Mononuclear cell (primary cell): ENCODE measurements around the gene CDK17. TPM values are rescaled to one million over a fixed set of nuclear protein-coding genes. Genes with fewer than 3 reads are reported as not detected.
"Not testable (repeated sequence)": the region's sequence is repeated elsewhere in the genome, so short reads cannot be mapped to it uniquely, and the experiment has no call there.

ENCODE experiments used
- H3K27me3 ChIP-seq: 2 replicates; pipeline ENCODE4 v1.6.0; 2011; ENCODE audit warnings: low read length, control low read depth; ENCODE audit not compliant: insufficient read depth
- H3K4me1 ChIP-seq: 2 replicates; pipeline ENCODE4 v1.5.1; 2011; ENCODE audit warnings: mild to moderate bottlenecking, low read length, control low read depth; ENCODE audit not compliant: insufficient read depth
- H3K4me3 ChIP-seq: 2 replicates; pipeline ENCODE4 v1.5.1; 2011; ENCODE audit warnings: mild to moderate bottlenecking, low read length, moderate library complexity
- H3K9me3 ChIP-seq: 2 replicates; pipeline ENCODE4 v1.5.1; 2011; ENCODE audit warnings: low read depth, mild to moderate bottlenecking, control low read depth, low read length
- total RNA-seq: library from RNA; depleted of rRNA; stranded (reverse); fragments of >200 nt; gene quantifications from one replicate; pipeline ENCODE4 v1.2.3, GENCODE V29; 2012

The CDK17 gene
- total RNA-seq, 1 donor = 221 TPM

- no peaks in the 10 kb centered on the region for H3K27me3 ChIP-seq
- peaks cover 15% of the 10 kb centered on the region for H3K4me1 ChIP-seq
- H3K4me3 ChIP-seq = no peak overlapping the region
- no peaks in the 10 kb centered on the region for H3K9me3 ChIP-seq
Measured at GRCh38 chr12:96361074-96361473, 39.2 kb downstream of the CDK17 start.

DNA sequence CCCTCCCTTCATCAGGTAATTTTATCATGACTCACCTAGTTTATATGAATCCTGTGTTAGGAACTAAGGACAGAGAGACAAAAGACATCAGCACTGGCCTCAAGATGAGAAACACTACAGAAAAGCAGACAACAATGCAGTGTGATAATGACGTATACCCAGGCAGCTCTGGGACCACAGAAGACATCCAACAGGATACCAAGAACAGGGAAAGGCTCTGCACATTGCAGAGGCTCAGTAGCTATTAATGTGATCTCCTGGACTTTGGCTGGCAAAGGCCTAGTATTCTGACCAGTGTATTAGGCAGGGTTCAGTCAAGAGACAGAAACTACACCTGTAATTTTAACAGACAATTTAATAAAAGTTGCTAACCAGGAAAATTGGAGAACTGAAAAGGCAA, 39.7 kb downstream of the CDK17 start:
- Histone ChIP-seq H3K27me3 (no peaks in the 10 kb centered on the region), H3K4me1 (peaks cover 15% of the 10 kb centered on the region)

DNA sequence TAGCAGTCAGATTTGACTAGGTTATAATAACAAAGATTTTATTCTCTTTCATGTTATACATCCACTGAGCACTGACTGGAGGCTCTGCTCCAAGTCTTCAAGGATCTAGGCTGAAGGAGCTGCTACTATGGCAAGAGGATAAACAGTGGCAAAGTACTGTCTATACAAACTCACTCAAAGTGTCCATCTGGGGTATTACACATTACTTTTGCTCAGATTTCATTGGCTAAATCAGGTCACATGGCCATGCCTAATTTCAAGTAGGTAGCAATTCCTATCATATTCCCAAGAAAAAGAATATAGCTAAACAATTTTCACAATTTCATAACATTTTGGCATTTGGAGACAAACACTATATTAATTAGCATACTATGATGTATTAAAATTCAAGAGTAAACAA, 40.9 kb downstream of the CDK17 start:
- no peaks in the 10 kb centered on the region for H3K9me3 ChIP-seq
- peaks cover 27% of the 10 kb centered on the region for H3K4me1 ChIP-seq
- no peak overlapping the region for H3K4me3 ChIP-seq
- H3K27me3 ChIP-seq = no peaks in the 10 kb centered on the region

More for the DNA sequence above, 39.7 kb downstream of the CDK17 start:
- Histone ChIP-seq H3K4me3 (no peak overlapping the region), H3K9me3 (no peaks in the 10 kb centered on the region)

- Histone ChIP-seq H3K9me3 (no peaks in the 10 kb centered on the region), H3K4me1 (peaks cover 39% of the 10 kb centered on the region), H3K27me3 (no peaks in the 10 kb centered on the region)
Measured at GRCh38 chr12:96356831-96357230, 43.4 kb downstream of the CDK17 start.

DNA sequence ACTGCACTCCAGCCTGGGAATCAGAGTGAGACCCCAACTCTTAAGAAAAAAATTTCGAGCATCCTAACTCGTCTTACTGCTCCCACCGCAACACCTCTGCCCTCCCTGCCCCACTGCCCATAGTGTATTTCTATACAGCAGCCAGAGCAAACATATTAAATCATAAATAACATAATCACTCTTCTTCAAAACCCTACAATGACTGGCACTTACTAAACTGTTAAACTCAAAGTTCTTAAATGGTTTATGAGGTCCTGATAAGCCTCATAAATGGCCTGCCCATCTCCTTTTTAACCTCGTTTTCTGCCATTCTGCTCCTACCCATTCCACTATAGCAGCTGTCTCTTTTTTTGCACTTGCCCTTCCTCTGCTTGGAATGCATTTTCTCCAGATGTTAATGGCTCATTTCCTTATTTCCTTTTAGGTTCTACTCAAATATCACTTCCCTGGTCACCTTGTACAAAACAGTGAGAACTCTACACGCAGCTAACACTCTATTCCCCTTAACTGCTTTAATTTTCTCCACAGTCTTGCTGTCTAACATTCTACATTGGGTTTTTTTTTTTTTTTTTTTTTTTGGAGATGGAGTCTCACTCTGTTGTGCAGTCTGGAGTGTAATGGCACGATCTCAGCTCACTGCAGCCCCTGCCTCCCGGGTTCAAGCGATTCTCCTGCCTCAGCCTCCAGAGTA, 45.2 kb downstream of the CDK17 start:
- Histone ChIP-seq H3K4me3 (no peak overlapping the region), H3K4me1 (peaks cover 46% of the 10 kb centered on the region), H3K27me3 (no peaks in the 10 kb centered on the region), H3K9me3 (no peaks in the 10 kb centered on the region)

More at GRCh38 chr12:96356831-96357230, 43.4 kb downstream of the CDK17 start:
- H3K4me3 ChIP-seq = no peak overlapping the region

- H3K4me3 ChIP-seq = no peak overlapping the region
- H3K4me1 ChIP-seq = peaks cover 46% of the 10 kb centered on the region
- H3K27me3 ChIP-seq = no peaks in the 10 kb centered on the region
- no peaks in the 10 kb centered on the region for H3K9me3 ChIP-seq
Measured at GRCh38 chr12:96354326-96354725, 45.9 kb downstream of the CDK17 start.

DNA sequence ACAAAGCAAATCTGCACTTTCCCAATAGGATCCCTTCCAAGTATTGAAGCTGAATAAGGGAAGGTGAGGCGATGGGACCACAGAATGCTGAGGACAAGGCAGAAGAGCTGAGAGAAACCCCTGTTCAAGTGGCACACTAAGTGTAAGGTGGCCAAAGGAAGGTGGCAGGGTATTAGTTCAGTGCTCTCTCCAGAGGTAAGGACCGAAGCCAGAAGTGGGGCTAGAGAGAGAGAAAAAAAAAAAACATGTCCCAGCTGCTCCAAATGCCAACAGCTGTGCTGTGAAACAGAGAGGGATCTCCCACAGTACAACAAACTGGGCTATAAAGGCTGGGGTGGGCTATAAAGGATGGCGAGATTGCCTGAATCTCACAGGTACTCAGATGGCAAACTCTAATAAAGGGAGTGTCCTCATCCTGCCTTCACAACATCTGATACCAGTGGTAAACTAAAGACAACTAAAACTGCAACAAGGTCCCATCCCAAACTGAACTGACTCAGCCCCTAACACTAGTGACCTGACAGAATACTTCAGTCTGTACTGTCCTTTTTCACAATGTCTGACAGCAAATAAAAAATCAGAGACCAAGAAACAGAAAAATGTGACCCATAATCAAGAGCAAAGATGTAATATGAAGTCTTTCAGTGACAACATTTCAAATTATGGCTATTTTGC, 47.9 kb downstream of the CDK17 start:
- peaks cover 53% of the 10 kb centered on the region for H3K4me1 ChIP-seq
- no peak overlapping the region for H3K4me3 ChIP-seq
- H3K9me3 ChIP-seq = no peaks in the 10 kb centered on the region
- no peaks in the 10 kb centered on the region for H3K27me3 ChIP-seq

DNA sequence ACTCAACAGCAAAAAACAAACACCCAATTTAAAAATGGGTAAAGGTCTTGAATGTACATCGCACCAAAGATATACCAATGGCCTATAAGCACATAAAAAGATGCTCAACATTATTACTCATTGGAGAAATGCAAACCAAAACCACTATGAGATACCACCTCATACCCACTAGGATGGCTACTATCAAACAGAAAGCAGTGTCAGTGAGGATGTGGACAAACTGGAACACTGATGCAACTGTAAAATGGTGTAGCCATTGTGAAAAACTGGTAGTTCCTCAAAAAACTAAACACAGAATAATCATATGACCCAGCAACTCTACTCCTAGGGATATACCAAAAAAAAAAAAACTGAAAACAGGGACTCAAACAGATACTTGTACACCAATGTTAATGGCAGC, 49.3 kb downstream of the CDK17 start:
- peaks cover 58% of the 10 kb centered on the region for H3K4me1 ChIP-seq
- H3K27me3 ChIP-seq = no peaks in the 10 kb centered on the region
- H3K9me3 ChIP-seq = no peaks in the 10 kb centered on the region
- no peak overlapping the region for H3K4me3 ChIP-seq

- Histone ChIP-seq H3K4me1 (peaks cover 45% of the 10 kb centered on the region), H3K27me3 (no peaks in the 10 kb centered on the region), H3K4me3 (no peak overlapping the region), H3K9me3 (peaks cover 21% of the 10 kb centered on the region)
Measured at GRCh38 chr12:96347130-96347699, 53.0 kb downstream of the CDK17 start.

DNA sequence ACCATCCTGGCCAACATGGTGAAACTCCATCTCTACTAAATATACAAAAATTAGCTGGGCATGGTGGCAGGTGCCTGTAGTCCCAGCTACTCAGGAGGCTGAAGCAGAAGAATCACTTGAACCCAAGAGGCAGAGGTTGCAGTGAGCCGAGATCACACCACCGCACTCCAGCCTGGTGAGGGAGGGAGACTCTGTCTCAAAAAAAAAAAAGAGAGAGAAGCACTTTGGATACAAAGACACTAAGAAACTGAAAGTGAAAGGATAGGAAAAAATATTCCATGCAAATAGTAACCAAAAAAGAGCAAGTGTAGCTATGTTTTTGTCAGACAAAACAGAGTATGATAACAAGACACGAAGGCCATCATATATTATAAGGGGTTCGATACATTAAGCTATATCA, 53.5 kb downstream of the CDK17 start:
- not testable (repeated sequence) for H3K4me3 ChIP-seq
- peaks cover 40% of the 10 kb centered on the region for H3K4me1 ChIP-seq

GRCh38 chr12:96344124-96344695, 56.0 kb downstream of the CDK17 start:
- no peaks in the 10 kb centered on the region for H3K27me3 ChIP-seq
- H3K4me1 ChIP-seq = peaks cover 25% of the 10 kb centered on the region
- H3K4me3 ChIP-seq = no peak overlapping the region
- peaks cover 21% of the 10 kb centered on the region for H3K9me3 ChIP-seq

More for the DNA sequence above, 53.5 kb downstream of the CDK17 start:
- peaks cover 21% of the 10 kb centered on the region for H3K9me3 ChIP-seq
- not testable (repeated sequence) for H3K27me3 ChIP-seq

DNA sequence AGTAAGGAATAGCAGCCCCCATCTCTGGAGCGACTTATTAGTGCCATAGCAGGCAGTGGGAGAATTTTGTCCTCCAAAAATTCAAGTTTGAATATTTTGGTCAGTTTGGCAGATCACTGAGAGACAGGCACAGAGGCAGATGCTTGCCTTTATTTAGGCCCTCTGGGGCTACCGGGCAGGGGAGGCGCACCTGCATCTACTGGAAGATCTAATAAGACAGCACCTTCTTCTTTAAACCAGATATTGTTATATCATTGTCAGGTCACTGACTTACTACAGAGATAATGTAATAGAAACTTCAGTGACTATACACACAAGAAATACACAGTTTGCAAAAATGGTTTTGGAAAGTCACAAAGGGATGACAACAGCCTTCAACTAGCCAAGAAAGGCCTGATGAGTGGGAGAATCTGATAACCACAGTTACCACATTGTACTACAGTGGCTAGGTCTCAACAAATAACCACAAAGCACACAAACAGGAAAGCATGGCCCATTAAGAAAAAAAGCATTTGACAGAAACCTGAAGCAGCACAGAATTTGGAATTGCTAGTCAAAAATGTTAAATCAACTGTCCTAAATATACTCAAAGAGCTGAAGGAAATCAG, 56.8 kb downstream of the CDK17 start:
- peaks cover 22% of the 10 kb centered on the region for H3K4me1 ChIP-seq
- H3K4me3 ChIP-seq = no peak overlapping the region
- H3K27me3 ChIP-seq = no peaks in the 10 kb centered on the region
- H3K9me3 ChIP-seq = peaks cover 21% of the 10 kb centered on the region

GRCh38 chr12:96339666-96340065, 60.6 kb downstream of the CDK17 start:
- H3K4me1 ChIP-seq, H3K27me3 ChIP-seq, H3K4me3 ChIP-seq: not testable (repeated sequence)
- H3K9me3 ChIP-seq = peaks cover 12% of the 10 kb centered on the region

- peaks cover 5% of the 10 kb centered on the region for H3K9me3 ChIP-seq
- no peaks in the 10 kb centered on the region for H3K27me3 ChIP-seq
- H3K4me3 ChIP-seq = no peak overlapping the region
- peaks cover 8% of the 10 kb centered on the region for H3K4me1 ChIP-seq
Measured at GRCh38 chr12:96338852-96339471, 61.3 kb downstream of the CDK17 start.

DNA sequence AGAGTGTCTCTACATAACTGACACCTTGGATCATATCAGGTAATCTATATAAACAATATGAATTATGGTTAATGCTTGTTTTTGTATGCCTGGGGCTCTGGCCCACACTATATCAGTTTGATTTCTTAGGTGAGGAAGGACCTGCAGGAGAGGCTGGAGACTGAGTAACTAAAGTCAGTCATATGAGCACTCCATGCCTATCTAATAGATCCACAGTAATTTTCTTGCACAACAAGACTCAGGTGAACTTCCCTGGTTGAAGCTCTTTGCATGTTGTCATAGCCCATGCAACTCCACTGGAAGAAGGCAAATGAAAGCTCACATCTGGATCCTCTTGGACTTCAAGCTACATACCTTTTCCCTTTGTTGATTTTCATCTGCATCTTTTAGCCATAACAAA, 62.3 kb downstream of the CDK17 start:
- H3K9me3 ChIP-seq = no peaks in the 10 kb centered on the region
- no peaks in the 10 kb centered on the region for H3K27me3 ChIP-seq
- H3K4me1 ChIP-seq = peaks cover under 1% of the 10 kb centered on the region
- no peak overlapping the region for H3K4me3 ChIP-seq
